GM12874 (cell line): Measurements from ENCODE around the gene ACAD8.

ENCODE experiments used
- TF ChIP-seq, protein P1 (sequence below): IDR thresholded peaks from 2 replicates; pipeline ENCODE4 v1.5.1; 2011; ENCODE audit warnings: low read depth, mild to moderate bottlenecking, control low read depth, low read length, moderate library complexity; ENCODE audit not compliant: insufficient read depth

Gene ACAD8

GRCh38 chr11:134288486-134288885 is 35.1 kb downstream of the ACAD8 start:
- TF ChIP-seq, protein P1, sequence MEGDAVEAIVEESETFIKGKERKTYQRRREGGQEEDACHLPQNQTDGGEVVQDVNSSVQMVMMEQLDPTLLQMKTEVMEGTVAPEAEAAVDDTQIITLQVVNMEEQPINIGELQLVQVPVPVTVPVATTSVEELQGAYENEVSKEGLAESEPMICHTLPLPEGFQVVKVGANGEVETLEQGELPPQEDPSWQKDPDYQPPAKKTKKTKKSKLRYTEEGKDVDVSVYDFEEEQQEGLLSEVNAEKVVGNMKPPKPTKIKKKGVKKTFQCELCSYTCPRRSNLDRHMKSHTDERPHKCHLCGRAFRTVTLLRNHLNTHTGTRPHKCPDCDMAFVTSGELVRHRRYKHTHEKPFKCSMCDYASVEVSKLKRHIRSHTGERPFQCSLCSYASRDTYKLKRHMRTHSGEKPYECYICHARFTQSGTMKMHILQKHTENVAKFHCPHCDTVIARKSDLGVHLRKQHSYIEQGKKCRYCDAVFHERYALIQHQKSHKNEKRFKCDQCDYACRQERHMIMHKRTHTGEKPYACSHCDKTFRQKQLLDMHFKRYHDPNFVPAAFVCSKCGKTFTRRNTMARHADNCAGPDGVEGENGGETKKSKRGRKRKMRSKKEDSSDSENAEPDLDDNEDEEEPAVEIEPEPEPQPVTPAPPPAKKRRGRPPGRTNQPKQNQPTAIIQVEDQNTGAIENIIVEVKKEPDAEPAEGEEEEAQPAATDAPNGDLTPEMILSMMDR, result no peak

- TF ChIP-seq, protein P1, result no peak
These were observed 35.8 kb downstream of the ACAD8 start for GRCh38 chr11:134289167-134289566.

- TF ChIP-seq, protein P1, result no peak
These were observed 36.4 kb downstream of the ACAD8 start for GRCh38 chr11:134289789-134290188.

GRCh38 chr11:134290646-134291045 is 37.3 kb downstream of the ACAD8 start:
- TF ChIP-seq, protein P1, result no peak

DNA sequence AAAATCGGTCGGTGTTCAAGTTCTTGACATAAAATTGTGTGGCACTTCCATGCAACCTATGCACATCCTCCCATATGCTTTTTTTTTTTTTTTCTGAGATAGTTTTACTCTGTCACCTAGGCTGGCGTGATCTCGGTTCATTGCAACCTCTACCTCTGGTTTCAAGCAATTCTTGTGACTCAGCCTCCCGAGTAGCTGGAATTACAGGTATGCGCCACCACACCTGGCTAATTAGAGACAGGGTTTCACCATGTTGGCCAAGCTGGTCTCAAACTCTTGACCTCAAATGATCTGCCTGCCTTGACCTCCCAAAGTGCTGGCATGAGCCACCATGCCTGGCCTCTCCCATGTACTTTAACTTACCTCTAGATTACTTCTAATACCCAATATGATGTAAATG is 37.8 kb downstream of the ACAD8 start:
- TF ChIP-seq, protein P1, result no peak

- TF ChIP-seq, protein P1, result no peak
These were observed 39.3 kb downstream of the ACAD8 start for GRCh38 chr11:134292661-134293060.

DNA sequence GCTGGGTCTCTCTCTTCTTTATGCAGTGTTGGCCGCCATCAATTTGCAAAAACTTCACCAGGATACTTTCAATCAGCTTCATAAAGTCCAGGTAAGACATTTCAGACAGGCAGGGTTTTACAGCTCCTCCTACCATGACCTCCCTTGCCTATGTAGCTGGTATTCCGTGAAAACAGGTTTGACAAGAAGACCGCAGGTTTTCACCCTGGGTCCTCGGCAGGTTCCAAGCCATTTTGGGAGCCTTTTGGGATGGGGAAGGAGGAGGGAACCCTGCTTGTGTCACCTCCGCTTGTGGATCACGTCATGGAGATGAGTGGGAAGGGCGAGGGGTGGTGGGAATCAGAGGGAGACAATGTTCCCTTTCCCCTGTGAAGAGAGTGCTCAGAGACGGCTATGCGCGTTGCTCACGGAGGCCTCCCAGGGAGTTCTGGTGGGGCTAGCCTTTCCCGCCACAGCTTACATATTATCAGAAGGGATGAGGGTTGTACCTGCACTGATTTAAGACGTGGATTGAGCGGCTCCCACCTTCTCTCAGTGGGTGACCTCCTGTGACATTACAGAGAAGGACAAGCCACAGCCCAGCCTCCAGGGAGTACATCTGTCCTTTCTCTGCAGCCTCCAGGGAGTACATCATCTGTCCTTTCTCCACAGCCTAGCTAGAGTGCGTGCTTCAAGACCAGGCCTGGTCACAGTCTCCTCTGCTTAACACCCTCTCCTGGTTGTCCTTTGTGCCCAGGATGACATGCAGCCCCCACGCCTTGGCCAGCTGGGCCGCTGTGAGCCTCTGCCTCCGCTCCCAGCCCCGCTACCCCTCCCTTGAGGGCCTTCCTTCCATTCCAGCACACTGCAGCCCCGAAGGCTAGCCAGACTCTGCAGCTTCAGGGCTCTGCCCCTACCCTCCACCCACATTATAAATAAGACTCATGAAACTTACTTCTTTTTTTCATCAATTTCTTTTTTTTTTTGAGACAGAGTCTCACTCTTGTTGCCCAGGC is 40.0 kb downstream of the ACAD8 start:
- TF ChIP-seq, protein P1, result no peak
